HEK293 (cell line): Measurements from ENCODE around the gene DBF4B.

Source experiments
- CTCF ChIA-PET: fragments of 350-600 bp; formaldehyde crosslinking; extraction: SDS; loops from one replicate; lab custom pipeline; 2021; ENCODE audit warnings: antibody characterized with exemption; lab: Yijun Ruan, JAX
- POLR2A ChIA-PET: fragments of 300-600 bp; formaldehyde crosslinking; extraction: SDS; loops from one replicate; lab custom pipeline; 2020; ENCODE audit warnings: antibody characterized with exemption, inconsistent platforms; lab: Yijun Ruan, JAX
- H3K27ac ChIP-seq: fragments of 200-500 bp; sonication (Bioruptor generic); 2 replicates; pipeline ENCODE4 v1.5.1; 2014; ENCODE audit warnings: low read depth, low read length, control low read depth, inconsistent platforms; ENCODE audit errors: extremely low read depth
- H3K36me3 ChIP-seq, 2 experiments: fragments of 200-500 bp in 1 of 2; sonication (Bioruptor generic) in 1 of 2; 1 replicate in 1 of 2; 2 replicates in 1 of 2; pipeline ENCODE4 v1.5.1; 2014 to 2017; ENCODE audit warnings: inconsistent platforms in 2 of 2, low read length in 2 of 2; ENCODE audit not compliant: control insufficient read depth in 2 of 2, insufficient read depth in 1 of 2
- H3K4me1 ChIP-seq: fragments of 200-500 bp; sonication (Bioruptor generic); 2 replicates; pipeline ENCODE4 v1.5.1; 2014; ENCODE audit warnings: mild to moderate bottlenecking, low read length, inconsistent platforms; ENCODE audit not compliant: control insufficient read depth, insufficient read depth
- H3K4me3 ChIP-seq: 2 replicates; pipeline ENCODE4 v1.5.1; 2011; ENCODE audit warnings: low read depth, mild to moderate bottlenecking, control low read depth, low read length, moderate library complexity
- H3K9me3 ChIP-seq: fragments of 200-500 bp; sonication (Bioruptor generic); 2 replicates; pipeline ENCODE4 v1.5.1; 2014; ENCODE audit warnings: low read depth, low read length, inconsistent platforms; ENCODE audit not compliant: control insufficient read depth, insufficient read depth
- BCL11A ChIP-seq: fragments of 450-650 bp; formaldehyde crosslinking; IDR thresholded peaks from 2 replicates; pipeline ENCODE4 v1.5.1; 2016; ENCODE audit warnings: low read depth, missing biosample characterization, missing genetic modification characterization
- HOXD13 ChIP-seq: sonication (generic); formaldehyde crosslinking; IDR thresholded peaks from 2 replicates; pipeline ENCODE4 v1.8.0; 2022; ENCODE audit warnings: missing genetic modification reagents, borderline replicate concordance
- PRDM2 ChIP-seq: fragments of 450-650 bp; formaldehyde crosslinking; IDR thresholded peaks from 2 replicates; pipeline ENCODE4 v1.5.1; 2016; ENCODE audit warnings: missing biosample characterization, missing genetic modification characterization, borderline replicate concordance
- ZFP37 ChIP-seq: fragments of 450-650 bp; formaldehyde crosslinking; IDR thresholded peaks from 2 replicates; pipeline ENCODE4 v1.5.1; 2016; ENCODE audit warnings: missing biosample characterization, missing genetic modification characterization
- ZNF175 ChIP-seq: fragments of 450-650 bp; formaldehyde crosslinking; IDR thresholded peaks from 2 replicates; pipeline ENCODE4 v1.5.1; 2016; ENCODE audit warnings: missing biosample characterization, missing genetic modification characterization
- ZNF239 ChIP-seq: fragments of 450-650 bp; formaldehyde crosslinking; IDR thresholded peaks from 2 replicates; pipeline ENCODE4 v1.5.1; 2016; ENCODE audit warnings: missing biosample characterization, missing genetic modification characterization
- ZNF518A ChIP-seq: fragments of 450-650 bp; formaldehyde crosslinking; conservative IDR thresholded peaks from 2 replicates; pipeline ENCODE4 v1.5.1; 2016; ENCODE audit warnings: low read depth, missing biosample characterization, missing genetic modification characterization
- ZNF623 ChIP-seq: fragments of 450-650 bp; formaldehyde crosslinking; IDR thresholded peaks from 2 replicates; pipeline ENCODE4 v1.5.1; 2016; ENCODE audit warnings: missing biosample characterization, missing genetic modification characterization
- ZNF645 ChIP-seq: fragments of 450-650 bp; formaldehyde crosslinking; IDR thresholded peaks from 2 replicates; pipeline ENCODE4; 2016; ENCODE audit warnings: missing biosample characterization, missing genetic modification characterization
- ZNF701 ChIP-seq: fragments of 450-650 bp; formaldehyde crosslinking; IDR thresholded peaks from 2 replicates; pipeline ENCODE4 v1.5.1; 2016; ENCODE audit warnings: missing biosample characterization, missing genetic modification characterization
- ZNF785 ChIP-seq: fragments of 450-650 bp; formaldehyde crosslinking; IDR thresholded peaks from 2 replicates; pipeline ENCODE4 v1.5.1; 2016; ENCODE audit warnings: missing biosample characterization, missing genetic modification characterization

Gene DBF4B

GRCh38 chr17:44793885-44794842, 85.7 kb downstream of the DBF4B start:
- H3K4me3 ChIP-seq = no peak overlapping the region
- no peaks in the 10 kb centered on the region for H3K9me3 ChIP-seq
- CTCF ChIA-PET = interaction anchor here (0.6 to 2.4 kb wide), 5 partner anchors 15 to 228 kb away, joined by 3 to 14 read pairs (median 7); no protein-coding TSS in a partner anchor
- H3K4me1 ChIP-seq = no peaks in the 10 kb centered on the region
- H3K27ac ChIP-seq = no peak overlapping the region
- H3K36me3 ChIP-seq = peaks cover 5 to 10% of the 10 kb centered on the region in 2 experiments; a peak in 2 of 3 replicates
- POLR2A ChIA-PET = interaction anchor here (0.7 to 1.4 kb wide), 3 partner anchors 12 to 36 kb away, joined by 3 to 4 read pairs (median 3); no protein-coding TSS in a partner anchor
- TF ChIP-seq ZNF701 (tag by site-specific recombination) (no peak), ZFP37 (tag by site-specific recombination) (no peak), HOXD13 (CRISPR knock-in tag) (no peak), ZNF239 (tag by site-specific recombination) (no peak), ZNF785 (tag by site-specific recombination) (no peak), BCL11A (no peak), ZNF623 (tag by site-specific recombination) (no peak), PRDM2 (tag by site-specific recombination) (no peak), ZNF645 (tag by site-specific recombination) (no peak), ZNF518A (no peak), ZNF175 (tag by site-specific recombination) (no peak)
